Smooth muscle cell (in vitro differentiated cells): ENCODE data around the gene MYO18B. TPM values are rescaled to one million over a fixed set of nuclear protein-coding genes. Genes with fewer than 3 reads are reported as not detected.

Experiments used
- DNase-seq: peaks from one replicate; lab custom pipeline; 2025; ENCODE audit not compliant: unreplicated experiment; lab: John Stamatoyannopoulos, UW
- H2AFZ ChIP-seq: fragments of 200-600 bp; sonication (generic); 2 replicates; pipeline ENCODE4 v1.6.0; 2016; ENCODE audit warnings: antibody characterized with exemption, low read depth, mild to moderate bottlenecking
- H3F3A ChIP-seq: fragments of 200-600 bp; sonication (generic); 2 replicates; pipeline ENCODE4 v1.6.0; 2017; ENCODE audit warnings: antibody characterized with exemption, low read depth
- H3K27ac ChIP-seq: fragments of 200-600 bp; sonication (generic); 2 replicates; pipeline ENCODE4 v1.5.1; 2016; ENCODE audit warnings: low read depth, mild to moderate bottlenecking
- H3K27me3 ChIP-seq: fragments of 200-600 bp; sonication (generic); 2 replicates; pipeline ENCODE4 v1.6.1; 2016; ENCODE audit warnings: low read depth, mild to moderate bottlenecking
- H3K36me3 ChIP-seq: fragments of 200-600 bp; sonication (generic); 2 replicates; pipeline ENCODE4 v1.5.1; 2016; ENCODE audit warnings: low read depth
- H3K4me1 ChIP-seq: fragments of 200-600 bp; sonication (generic); 2 replicates; pipeline ENCODE4 v1.5.1; 2016; ENCODE audit warnings: low read depth
- H3K4me2 ChIP-seq: fragments of 200-600 bp; sonication (generic); 2 replicates; pipeline ENCODE4 v1.6.0; 2016; ENCODE audit warnings: mild to moderate bottlenecking
- H3K4me3 ChIP-seq: fragments of 200-600 bp; sonication (generic); 2 replicates; pipeline ENCODE4 v1.5.1; 2016; ENCODE audit warnings: mild to moderate bottlenecking
- H3K79me2 ChIP-seq: fragments of 200-600 bp; sonication (generic); 2 replicates; pipeline ENCODE4 v1.6.0; 2016; ENCODE audit warnings: low read depth, mild to moderate bottlenecking
- H3K9ac ChIP-seq: fragments of 200-600 bp; sonication (generic); 2 replicates; pipeline ENCODE4 v1.6.0; 2016; ENCODE audit warnings: low read depth
- H3K9me3 ChIP-seq: fragments of 200-600 bp; sonication (generic); replicated peaks from 2 replicates; pipeline ENCODE4 v1.5.1; 2016; ENCODE audit warnings: low read depth
- H4K20me1 ChIP-seq: fragments of 200-600 bp; sonication (generic); 2 replicates; pipeline ENCODE4 v1.6.0; 2016; ENCODE audit warnings: low read depth
- CTCF ChIP-seq: fragments of 200-600 bp; sonication (generic); IDR thresholded peaks from 2 replicates; pipeline ENCODE4 v1.5.1; 2017; ENCODE audit warnings: borderline replicate concordance, mild to moderate bottlenecking, antibody characterized with exemption; ENCODE audit not compliant: insufficient read depth, poor library complexity, severe bottlenecking
- WGBS: methylation state at CpG from one replicate; pipeline ENCODE4 v1.1.7; 2016; ENCODE audit warnings: low lambda C conversion rate; 5-methylcytosine and 5-hydroxymethylcytosine counted together
- polyA plus RNA-seq: library from polyadenylated mRNA; unstranded; fragments of >200 nt; fragmentation: Nextera tagmentation; extraction: Ambion mirVana; gene quantifications from 2 replicates; pipeline ENCODE4 v1.2.1, GENCODE V29; 2016
- total RNA-seq: library from RNA; depleted of rRNA; stranded (reverse); fragments of >200 nt; gene quantifications from 2 replicates; pipeline ENCODE4 v1.2.3, GENCODE V29; 2014

Gene MYO18B
- total and polyA plus RNA-seq, 2 experiments from 2014 or later: 0.13 to 1.2 TPM

- 91% methylated on average over 16 of the region's 16 CpGs for WGBS
- H3K4me1 ChIP-seq: no peaks in the 10 kb centered on the region
Measured at GRCh38 chr22:25694196-25694907, 47.6 kb upstream of the MYO18B start.

GRCh38 chr22:25695146-25695545, 46.8 kb upstream of the MYO18B start:
- no peak overlapping the region for H2AFZ ChIP-seq
- no peak overlapping the region for H3K9ac ChIP-seq
- no peak for TF ChIP-seq CTCF
- no peak overlapping the region for H3K4me2 ChIP-seq
- no peak overlapping the region for H3K27ac ChIP-seq
- 81% methylated on average over 5 of the region's 5 CpGs for whole genome bisulfite sequencing
- H3K36me3 ChIP-seq: no peaks in the 10 kb centered on the region
- H3K4me3 ChIP-seq: no peak overlapping the region
- no peaks in the 10 kb centered on the region for H3K79me2 ChIP-seq
- DNase-seq: no peak
- no peaks in the 10 kb centered on the region for H4K20me1 ChIP-seq
- H3K9me3 ChIP-seq: no peaks in the 10 kb centered on the region
- no peaks in the 10 kb centered on the region for H3K27me3 ChIP-seq
- no peaks in the 10 kb centered on the region for H3K4me1 ChIP-seq
- no peaks in the 10 kb centered on the region for H3F3A ChIP-seq

More at GRCh38 chr22:25694196-25694907, 47.6 kb upstream of the MYO18B start:
- H3F3A ChIP-seq: no peaks in the 10 kb centered on the region
- no peaks in the 10 kb centered on the region for H3K27me3 ChIP-seq
- TF ChIP-seq CTCF: no peak
- no peak overlapping the region for H3K27ac ChIP-seq
- no peak overlapping the region for H3K9ac ChIP-seq
- H3K36me3 ChIP-seq: no peaks in the 10 kb centered on the region
- no peak overlapping the region for H3K4me2 ChIP-seq
- H3K9me3 ChIP-seq: no peaks in the 10 kb centered on the region
- no peaks in the 10 kb centered on the region for H3K79me2 ChIP-seq
- H2AFZ ChIP-seq: no peak overlapping the region
- no peak overlapping the region for H3K4me3 ChIP-seq
- no peaks in the 10 kb centered on the region for H4K20me1 ChIP-seq
- no peak for DNase-seq

DNA sequence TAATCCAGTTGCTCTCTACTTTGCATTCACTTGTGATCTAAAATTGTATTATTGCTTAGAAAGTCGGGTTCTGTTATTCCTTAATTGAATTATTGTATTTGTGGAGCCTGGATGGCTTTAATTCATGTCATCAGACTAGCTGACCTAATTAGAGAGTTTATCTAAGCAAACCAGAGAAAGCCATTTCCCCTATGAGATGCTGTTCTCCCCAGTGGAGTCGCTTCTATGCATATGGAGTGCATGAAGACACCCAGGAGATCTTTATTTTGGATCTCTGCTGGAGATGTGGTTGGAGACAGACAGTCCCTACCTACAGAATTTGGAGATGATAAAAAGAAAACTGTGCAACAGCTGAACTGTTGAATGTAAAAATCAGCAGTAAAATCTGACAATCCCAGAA, 45.2 kb upstream of the MYO18B start:
- Histone ChIP-seq H3K9me3 (no peaks in the 10 kb centered on the region), H3K36me3 (no peaks in the 10 kb centered on the region), H3K4me1 (peaks cover 9% of the 10 kb centered on the region), H3K27ac (no peak overlapping the region), H3K4me2 (no peak overlapping the region), H3K9ac (no peak overlapping the region), H3K79me2 (no peaks in the 10 kb centered on the region), H2AFZ (no peak overlapping the region), H3K27me3 (no peaks in the 10 kb centered on the region), H3K4me3 (no peak overlapping the region), H3F3A (no peaks in the 10 kb centered on the region), H4K20me1 (no peaks in the 10 kb centered on the region)
- TF ChIP-seq CTCF: no peak
- 88% methylated on average over 2 of the region's 2 CpGs for WGBS
- no peak for DNase-seq

- no peak for DNase-seq
- TF ChIP-seq CTCF: no peak
- Histone ChIP-seq H3K4me3 (no peak overlapping the region), H3K9ac (no peak overlapping the region), H3K79me2 (no peaks in the 10 kb centered on the region), H3F3A (no peaks in the 10 kb centered on the region), H3K27me3 (no peaks in the 10 kb centered on the region), H3K9me3 (no peaks in the 10 kb centered on the region), H3K27ac (no peak overlapping the region), H3K36me3 (no peaks in the 10 kb centered on the region), H3K4me2 (no peak overlapping the region), H2AFZ (no peak overlapping the region), H3K4me1 (peaks cover 10% of the 10 kb centered on the region), H4K20me1 (no peaks in the 10 kb centered on the region)
- 74% methylated on average over 5 of the region's 5 CpGs for WGBS
Measured at GRCh38 chr22:25697181-25697664, 44.8 kb upstream of the MYO18B start.
